SH-SY5Y (cell line): ENCODE measurements around the gene ZNF564.

Experiments used
- GATA2 ChIP-seq: IDR thresholded peaks from 2 replicates; pipeline ENCODE4 v1.6.1; 2011; ENCODE audit warnings: mild to moderate bottlenecking, low read depth, low read length
- GATA3 ChIP-seq: IDR thresholded peaks from 2 replicates; pipeline ENCODE4 v1.6.1; 2011; ENCODE audit warnings: low read depth, mild to moderate bottlenecking, low read length, moderate library complexity

- TF ChIP-seq GATA2 (no peak), GATA3 (no peak)
Observed at GRCh38 chr19:12478234-12478941, 72.9 kb downstream of the ZNF564 start.
